NCI-H2107 treated with DMSO at 0.1 percent for 48 hours (cell line): Measurements from ENCODE around the gene CYP4F2.
"Not testable (repeated sequence)": the region's sequence is repeated elsewhere in the genome, so short reads cannot be mapped to it uniquely, and the experiment has no call there.

Experiments
- DNase-seq: peaks from one replicate; lab custom pipeline; 2025; ENCODE audit not compliant: unreplicated experiment; lab: John Stamatoyannopoulos, UW

Gene CYP4F2

DNA sequence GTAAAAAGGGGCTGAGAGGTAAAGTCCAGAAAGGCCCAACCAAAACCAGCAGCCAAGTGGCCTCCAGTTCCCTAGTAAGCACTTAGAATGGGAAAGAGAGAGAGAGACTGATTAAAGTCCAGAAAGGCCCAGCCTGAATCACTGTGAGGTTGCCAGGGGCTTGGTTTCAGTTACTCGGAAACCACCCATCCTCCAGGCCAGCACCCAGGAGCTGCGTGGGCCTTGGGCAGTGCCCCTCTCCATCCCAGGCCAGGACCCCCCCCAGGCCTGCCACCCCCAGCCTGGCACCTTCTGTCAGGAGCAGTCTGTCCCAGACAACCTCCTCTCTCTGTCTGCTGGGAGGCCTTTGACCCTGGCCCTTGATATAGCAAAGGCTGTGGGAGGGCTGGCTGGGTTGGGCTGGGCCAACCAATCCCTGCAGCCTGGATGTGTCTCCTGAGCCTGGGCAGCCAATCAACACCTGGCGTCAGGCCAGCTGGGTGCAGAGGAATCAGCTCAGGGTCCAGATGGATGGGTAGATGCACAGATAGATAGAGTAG is at the start of gene CYP4F2:
Gene CYP4F2 (minus strand): TSS at position 337 of the 539 bp plus-strand sequence. CDS start 463 bp downstream, outside the sequence.
- no peak for DNase-seq

DNA sequence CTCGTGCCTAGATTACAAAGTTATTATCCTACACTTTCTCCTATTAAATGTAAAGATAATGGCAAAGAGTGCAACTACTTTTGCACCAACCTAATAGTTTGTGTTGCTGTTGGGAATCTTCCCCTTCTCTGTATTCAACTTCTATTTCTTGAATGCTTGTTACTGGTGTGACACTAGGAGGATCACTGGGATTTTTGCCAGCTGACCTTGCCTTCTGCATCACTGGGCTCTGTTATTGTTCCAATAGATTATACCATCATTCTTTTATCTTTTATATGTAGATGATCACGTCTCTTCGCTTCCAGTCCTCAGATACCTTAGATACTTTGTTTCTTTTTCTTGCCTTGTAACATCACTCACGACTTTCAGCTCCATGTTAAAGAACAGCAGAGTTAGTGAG is 47.4 kb upstream of the CYP4F2 start:
- DNase-seq = no peak

GRCh38 chr19:15944401-15944800 is 46.5 kb upstream of the CYP4F2 start:
- no peak for DNase-seq

- no peak for DNase-seq
Observed at GRCh38 chr19:15937771-15938170, 39.9 kb upstream of the CYP4F2 start.

DNA sequence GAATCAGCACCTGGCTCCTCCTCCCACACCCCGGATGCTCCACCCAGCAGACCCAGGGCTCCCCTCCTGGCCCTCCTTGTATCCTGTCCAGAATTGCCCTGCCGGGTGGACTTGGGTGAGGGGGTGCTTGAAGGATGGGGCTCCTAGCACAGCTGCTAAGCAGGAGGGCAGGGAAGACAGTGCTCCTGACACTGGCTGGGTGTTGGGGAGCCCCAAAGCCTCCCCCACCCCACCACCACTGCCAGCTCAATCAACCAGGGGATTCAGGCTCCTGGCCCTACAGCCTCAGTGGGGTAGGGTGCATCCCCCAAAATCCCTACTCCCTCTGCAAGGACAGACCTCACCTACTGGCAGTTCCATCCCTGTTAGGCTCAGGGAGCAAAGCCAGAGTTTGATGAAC is 39.1 kb upstream of the CYP4F2 start:
- DNase-seq = no peak

GRCh38 chr19:15936173-15936572 is 38.3 kb upstream of the CYP4F2 start:
- DNase-seq = no peak

- no peak for DNase-seq
Observed at GRCh38 chr19:15935167-15935702, 37.4 kb upstream of the CYP4F2 start.

- DNase-seq = no peak
Observed at GRCh38 chr19:15934332-15935078, 36.6 kb upstream of the CYP4F2 start, which contains the start of gene CYP4F11. Gene CYP4F11, minus strand, starts transcription at chr19:15934529. Its CDS starts 121 bp downstream, at chr19:15934408.

GRCh38 chr19:15933761-15934331 is 36.0 kb upstream of the CYP4F2 start:
- DNase-seq = not testable (repeated sequence)

DNA sequence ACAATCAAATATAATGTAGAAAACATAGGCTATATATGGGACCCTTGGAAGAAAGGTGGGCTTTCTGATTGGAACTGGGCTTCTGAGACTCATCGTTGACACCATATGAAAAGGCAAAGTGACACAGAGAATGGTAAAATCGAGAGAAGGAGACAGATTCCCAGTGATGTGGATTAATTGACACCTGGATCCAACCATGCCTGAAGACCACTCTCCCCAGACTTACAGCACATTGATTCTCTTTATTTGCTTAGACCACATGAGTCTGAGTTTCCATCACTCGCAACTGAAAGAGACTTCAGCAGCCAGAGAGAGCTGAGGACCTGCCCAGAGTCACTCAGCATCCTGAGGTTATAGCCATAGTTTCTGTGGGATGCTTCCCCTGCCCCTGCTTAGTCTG is 30.4 kb upstream of the CYP4F2 start:
- no peak for DNase-seq

GRCh38 chr19:15926484-15926883 is 28.6 kb upstream of the CYP4F2 start:
- no peak for DNase-seq

DNA sequence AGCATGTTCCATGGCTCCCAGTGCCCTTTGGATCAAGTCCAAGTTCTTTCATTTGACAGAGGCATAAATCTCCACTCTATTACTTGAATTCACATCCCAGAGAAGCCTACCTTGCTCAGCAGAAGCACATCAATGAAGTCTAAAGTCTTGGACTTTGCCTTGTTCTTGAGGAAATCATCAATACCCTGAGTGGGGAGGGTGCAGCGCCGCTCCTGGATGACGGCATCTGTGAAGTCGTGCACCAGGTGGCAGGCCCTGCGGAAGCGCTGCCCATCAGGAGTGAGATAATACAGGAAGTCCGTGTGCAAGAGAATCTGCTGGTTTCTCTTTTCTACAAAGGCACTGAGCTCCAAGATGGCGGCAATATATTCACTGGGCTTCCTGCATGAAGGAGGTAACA is 25.8 kb upstream of the CYP4F2 start:
- DNase-seq = no peak

DNA sequence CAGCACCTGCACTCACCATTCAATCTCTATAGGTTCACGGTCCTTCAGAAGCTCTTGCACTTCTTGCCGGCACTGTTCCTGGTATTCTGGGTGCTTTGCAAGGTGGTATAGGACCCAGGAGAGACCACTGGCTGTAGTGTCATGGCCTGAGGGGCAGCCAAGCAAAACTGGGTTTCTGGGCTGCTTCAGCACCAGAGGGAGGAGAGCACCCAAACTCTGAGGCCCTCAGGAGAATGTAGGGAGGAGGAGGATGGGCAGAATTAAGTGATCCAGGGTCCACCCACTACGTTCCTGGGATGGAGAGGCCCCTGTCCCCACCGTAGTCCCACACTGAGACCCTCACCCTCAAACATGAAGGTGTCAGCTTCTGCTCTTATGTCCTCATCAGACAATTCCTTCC is 24.1 kb upstream of the CYP4F2 start:
- DNase-seq = no peak

GRCh38 chr19:15919243-15919642 is 21.4 kb upstream of the CYP4F2 start:
- no peak for DNase-seq

DNA sequence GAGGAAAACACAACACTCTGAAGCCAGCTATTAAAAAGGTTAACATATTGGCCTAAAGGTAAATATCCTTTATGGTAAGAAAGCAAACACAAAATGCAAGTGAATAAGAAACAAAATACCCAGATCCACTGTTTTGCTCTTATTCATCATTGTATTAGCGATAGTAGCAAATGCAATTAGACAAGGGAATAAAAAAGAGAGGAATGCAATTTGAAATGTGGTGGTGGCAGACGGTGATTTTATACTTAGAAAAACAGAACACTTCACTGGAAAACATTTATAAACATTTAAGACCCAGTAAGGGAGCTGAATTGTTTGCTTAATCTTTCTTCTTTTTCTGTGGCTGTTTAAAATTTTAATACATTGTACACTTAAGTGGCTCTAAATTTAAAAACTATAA is 17.2 kb upstream of the CYP4F2 start:
- DNase-seq = no peak

GRCh38 chr19:15913830-15914229 is 16.0 kb upstream of the CYP4F2 start:
- DNase-seq = no peak

DNA sequence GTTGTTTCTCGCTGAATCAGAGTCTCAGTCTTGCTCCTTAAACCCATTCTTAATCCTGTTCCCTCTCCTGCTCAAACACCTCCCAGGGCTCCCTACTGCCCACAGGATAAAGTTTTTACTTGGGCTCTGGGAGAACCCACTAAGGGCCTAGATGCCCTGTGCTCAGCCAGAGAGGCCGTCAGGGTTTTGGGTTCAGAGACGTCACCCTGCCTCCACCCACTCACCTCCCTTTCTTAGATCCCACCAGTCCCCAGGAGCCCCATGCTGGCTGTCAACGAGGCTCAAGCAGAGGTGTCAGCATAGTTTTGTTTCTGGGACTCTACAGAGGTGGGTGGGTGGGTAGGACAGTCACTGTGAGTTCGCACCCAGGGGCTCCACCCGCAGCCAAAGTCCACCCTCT is 15.5 kb upstream of the CYP4F2 start:
- DNase-seq = no peak

- DNase-seq = no peak
Observed at GRCh38 chr19:15911599-15912235, 13.8 kb upstream of the CYP4F2 start.

GRCh38 chr19:15905026-15905425 is 7.2 kb upstream of the CYP4F2 start:
- DNase-seq = no peak

DNA sequence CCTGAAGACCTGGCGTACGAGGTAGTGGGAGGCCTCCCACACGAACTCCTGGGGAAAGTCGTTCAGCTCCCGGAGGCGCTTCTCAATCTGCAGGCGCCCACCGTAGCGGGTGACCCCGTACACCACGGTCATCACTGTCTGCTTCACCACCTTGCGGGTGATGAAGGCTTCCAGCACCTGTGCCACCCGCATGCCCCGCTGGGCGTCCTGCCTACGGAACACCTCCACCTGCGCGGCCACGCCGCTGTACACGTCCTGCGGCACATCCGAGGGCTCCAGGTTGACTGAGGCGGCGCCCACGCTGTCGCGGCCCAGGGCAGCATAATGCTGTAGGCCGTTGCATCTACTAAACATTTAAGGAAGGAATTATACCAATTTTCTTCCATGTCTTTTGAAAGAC is 5.0 kb upstream of the CYP4F2 start:
- DNase-seq = not testable (repeated sequence)

- DNase-seq = no peak
Observed at GRCh38 chr19:15902254-15902653, 4.4 kb upstream of the CYP4F2 start.

DNA sequence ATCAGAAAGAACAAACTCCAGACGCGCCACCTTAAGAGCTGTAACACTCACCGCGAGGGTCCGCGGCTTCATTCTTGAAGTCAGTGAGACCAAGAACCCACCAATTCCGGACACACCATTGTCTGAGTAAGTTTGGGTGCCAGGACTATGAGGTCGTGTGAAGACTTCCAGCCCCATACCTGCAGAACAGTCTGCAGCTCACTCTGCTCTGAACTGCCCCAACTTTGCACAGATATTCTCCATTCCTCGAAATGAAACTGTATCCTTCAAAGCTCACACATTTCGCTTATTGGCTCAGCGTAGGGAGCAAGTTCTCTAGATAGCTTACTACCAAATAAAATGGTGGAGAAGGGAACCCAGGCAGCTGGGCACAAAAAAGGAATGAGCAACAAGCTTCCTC is 2.6 kb upstream of the CYP4F2 start:
- no peak for DNase-seq
